Skin epidermis (tissue), 12 donors: ENCODE measurements around the gene IQCK.

ENCODE experiments used
- H3K27ac ChIP-seq, 21 experiments: fragments of 200-600 bp; sonication (generic) in 11 of 21; one replicate each; pipeline ENCODE4 v1.5.0; 2020; ENCODE audit warnings: mild to moderate bottlenecking in 3 of 21, inconsistent platforms in 2 of 21, moderate library complexity in 2 of 21
- H3K4me3 ChIP-seq, 7 experiments: fragments of 200-600 bp; sonication (generic) in 2 of 7; one replicate each; pipeline ENCODE4 v1.5.0; 2020; ENCODE audit warnings: inconsistent platforms in 2 of 7, mild to moderate bottlenecking in 2 of 7, moderate library complexity in 1 of 7

The IQCK gene

DNA sequence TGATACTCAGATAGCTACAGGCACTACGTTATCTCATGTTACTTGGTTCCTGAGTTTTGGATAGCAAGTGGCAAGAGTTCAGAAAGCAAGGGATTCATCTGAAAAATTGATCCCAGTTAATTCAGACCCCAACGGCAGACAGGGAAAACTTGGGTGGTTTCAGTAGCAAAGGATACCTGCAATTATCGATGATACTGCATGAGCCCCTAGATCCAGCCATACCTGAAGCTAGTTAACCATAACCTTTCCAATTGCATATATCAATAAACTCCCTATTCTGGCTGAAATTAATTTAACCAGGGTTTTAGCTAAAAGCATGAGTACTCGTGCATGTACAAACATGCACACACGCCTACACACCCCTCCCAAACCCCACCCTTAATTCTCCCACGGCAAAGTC lies 4.4 kb upstream of the IQCK start:
- Histone ChIP-seq H3K4me3 (no peak overlapping the region), H3K27ac (no peak overlapping the region)

DNA sequence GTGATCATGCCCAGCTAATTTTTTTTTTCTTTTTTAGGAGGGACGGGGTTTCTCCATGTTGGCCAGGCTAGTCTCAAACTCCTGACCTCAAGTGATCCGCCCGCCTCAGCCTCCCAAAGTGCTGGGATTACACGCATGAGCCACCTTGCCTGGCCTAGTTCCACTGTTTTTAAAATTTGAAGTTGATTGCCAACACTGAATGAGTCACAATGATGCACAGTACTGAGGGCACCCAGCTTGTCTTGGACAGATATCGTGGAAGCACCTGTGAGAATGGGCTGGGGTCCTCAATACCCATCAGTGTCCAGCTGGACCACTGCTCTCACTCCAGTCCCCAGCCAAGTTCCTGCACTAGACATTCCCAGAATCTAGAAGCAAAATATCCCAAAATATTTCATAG lies 2.5 kb upstream of the IQCK start:
- Histone ChIP-seq H3K27ac (no peak overlapping the region), H3K4me3 (no peak overlapping the region)

GRCh38 chr16:19716183-19716582 lies 1.9 kb upstream of the IQCK start:
- peak overlapping the region in 5 of 21 experiments; percentile 9 to 63 (median 31) for H3K27ac ChIP-seq
- peak overlapping the region in 1 of 7 experiments; percentile 96 for H3K4me3 ChIP-seq

- Histone ChIP-seq H3K27ac (peak overlapping the region in 11 of 21 experiments; percentile 9 to 90 (median 76)), H3K4me3 (peak overlapping the region; percentile 65 to 96 (median 89))
Observed at GRCh38 chr16:19716728-19717127, 1.3 kb upstream of the IQCK start.

- Histone ChIP-seq H3K27ac (peak overlapping the region in 20 of 21 experiments; percentile 56 to 91 (median 81)), H3K4me3 (peak overlapping the region; percentile 65 to 96 (median 89))
Observed at GRCh38 chr16:19717314-19717713, 757 bp upstream of the IQCK start.

DNA sequence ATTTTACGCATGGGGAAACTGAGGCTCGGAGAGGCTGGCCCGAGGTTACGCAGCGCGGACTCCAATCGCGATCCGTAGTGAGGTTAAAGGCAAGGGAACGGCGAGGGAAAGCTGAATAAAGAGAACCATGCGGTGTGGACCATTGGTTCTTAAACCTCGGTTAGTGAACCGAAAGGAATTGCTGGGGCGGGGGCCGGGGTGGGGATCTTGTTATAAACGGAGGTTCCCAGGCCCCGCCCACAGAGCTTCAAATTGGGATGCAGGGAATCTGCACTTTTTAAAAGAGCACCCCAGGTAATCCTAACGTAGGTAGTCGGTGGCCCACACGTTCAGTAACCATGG lies 524 bp downstream of the IQCK start:
- Histone ChIP-seq H3K27ac (peak overlapping the region in 20 of 21 experiments; percentile 60 to 91 (median 81)), H3K4me3 (peak overlapping the region; percentile 65 to 96 (median 89))

GRCh38 chr16:19722269-19722952 lies 4.3 kb downstream of the IQCK start:
- Histone ChIP-seq H3K27ac (no peak overlapping the region), H3K4me3 (no peak overlapping the region)

GRCh38 chr16:19722981-19723380 lies 4.9 kb downstream of the IQCK start:
- H3K27ac ChIP-seq: no peak overlapping the region
- no peak overlapping the region for H3K4me3 ChIP-seq

DNA sequence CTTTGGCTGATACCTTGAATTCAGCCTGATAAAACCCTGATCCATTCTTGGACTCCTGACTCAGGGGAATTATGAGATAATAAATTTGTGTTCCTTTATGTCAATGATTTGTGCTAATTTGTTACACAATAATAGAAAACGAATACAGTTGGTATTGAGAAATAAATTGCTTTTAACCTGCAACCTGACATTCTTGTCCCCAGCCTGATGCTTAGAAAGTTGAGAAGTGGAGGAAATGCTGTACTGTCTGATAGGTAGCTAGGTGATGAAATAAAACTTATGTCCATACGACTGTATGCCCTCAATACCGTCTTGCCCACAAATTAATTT lies 10.5 kb downstream of the IQCK start:
- no peak overlapping the region for H3K4me3 ChIP-seq
- no peak overlapping the region for H3K27ac ChIP-seq

DNA sequence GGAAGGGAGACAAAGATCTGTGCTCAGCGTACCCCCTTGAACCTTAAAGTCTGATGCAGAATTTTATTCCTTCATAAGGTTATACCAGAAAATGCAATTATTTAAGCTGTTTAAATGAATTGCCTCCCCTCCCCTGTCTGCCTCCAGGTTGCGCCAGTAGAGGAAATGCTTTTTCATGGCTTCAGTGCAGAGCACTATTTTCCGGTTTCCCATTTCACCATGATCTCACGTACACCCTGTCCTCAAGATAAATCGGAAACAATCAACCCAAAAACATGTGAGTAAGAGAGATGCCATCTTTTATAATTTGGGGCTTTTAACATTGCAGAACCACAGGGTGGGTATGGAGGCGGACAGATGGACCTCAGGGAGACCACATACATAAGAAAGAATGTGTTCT lies 15.5 kb downstream of the IQCK start:
- no peak overlapping the region for H3K27ac ChIP-seq

DNA sequence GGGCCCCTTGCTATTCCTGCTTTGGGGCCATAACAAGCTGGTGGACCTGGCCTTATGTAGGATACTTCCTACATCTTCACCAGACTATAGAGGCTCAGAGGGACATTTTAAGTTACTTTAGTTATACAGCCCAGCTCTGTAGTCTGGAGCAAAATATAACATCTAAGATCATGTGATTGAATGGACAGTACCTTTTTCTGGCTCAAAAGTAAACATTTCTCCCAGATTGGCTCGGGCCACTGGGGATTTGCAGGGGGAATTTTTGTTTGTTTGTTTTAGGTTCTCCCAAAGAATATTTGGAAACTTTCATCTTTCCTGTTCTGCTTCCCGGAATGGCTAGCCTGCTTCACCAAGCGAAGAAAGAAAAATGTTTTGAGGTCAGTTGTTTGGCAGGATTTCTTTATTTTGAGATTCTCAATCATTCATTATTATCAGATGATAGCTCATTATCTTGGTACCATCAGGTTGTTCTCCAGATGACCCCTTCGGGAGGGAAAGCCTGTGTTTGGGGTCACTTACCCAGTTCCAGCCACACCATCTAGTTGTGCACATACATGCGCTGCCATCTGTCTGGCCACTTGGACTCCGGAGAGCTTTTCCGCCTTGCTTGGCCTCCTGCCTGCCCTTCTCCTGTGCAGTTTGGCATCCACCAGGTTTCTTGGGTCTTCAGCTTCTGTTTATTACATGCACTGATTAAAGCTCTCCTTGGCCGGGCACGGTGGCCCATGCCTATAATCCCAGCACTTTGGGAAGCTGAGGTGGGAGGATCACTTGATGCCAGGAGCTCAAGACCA lies 17.2 kb downstream of the IQCK start:
- no peak overlapping the region for H3K4me3 ChIP-seq
- no peak overlapping the region for H3K27ac ChIP-seq

More for the DNA sequence above, 15.5 kb downstream of the IQCK start:
- H3K4me3 ChIP-seq: no peak overlapping the region

- Histone ChIP-seq H3K27ac (no peak overlapping the region), H3K4me3 (no peak overlapping the region)
Observed at GRCh38 chr16:19737306-19738038, 19.4 kb downstream of the IQCK start.

GRCh38 chr16:19741354-19741753 lies 23.3 kb downstream of the IQCK start:
- Histone ChIP-seq H3K27ac (no peak overlapping the region), H3K4me3 (no peak overlapping the region)

DNA sequence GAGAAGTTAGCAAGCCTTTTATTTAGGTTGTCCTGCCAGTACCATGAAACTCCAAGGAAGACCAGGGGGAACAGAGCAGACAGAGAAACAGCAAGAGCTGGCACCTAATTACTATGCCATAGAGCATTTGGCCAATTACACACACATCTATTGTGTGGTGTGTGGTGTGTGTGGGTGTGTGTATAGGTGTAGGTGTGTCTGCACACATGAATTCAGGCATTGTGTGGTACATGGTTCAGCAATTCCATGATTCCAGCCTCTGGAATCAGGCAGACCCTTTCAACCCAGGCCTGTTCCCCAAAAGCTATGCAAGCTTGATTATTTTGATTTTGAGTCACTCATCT lies 25.7 kb downstream of the IQCK start:
- no peak overlapping the region for H3K27ac ChIP-seq
- no peak overlapping the region for H3K4me3 ChIP-seq

DNA sequence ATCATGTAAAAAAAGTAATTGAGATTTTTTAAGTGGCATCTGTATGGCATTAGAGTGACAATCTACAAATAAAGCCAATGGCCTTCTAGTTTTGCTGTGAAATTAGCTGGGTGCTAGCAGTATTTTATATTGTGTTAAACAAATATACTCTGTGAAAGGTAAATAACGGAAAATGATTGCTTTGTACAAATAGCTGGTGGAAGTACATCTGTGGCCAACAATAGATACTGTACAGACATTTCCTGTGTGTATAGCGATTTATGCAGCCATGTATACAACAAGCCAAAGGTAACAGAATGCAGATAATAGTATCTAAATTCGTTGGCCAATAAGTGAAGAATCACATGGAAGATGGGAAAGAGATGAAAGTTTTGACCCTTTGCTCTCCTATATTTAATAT lies 26.6 kb downstream of the IQCK start:
- H3K4me3 ChIP-seq: no peak overlapping the region
- no peak overlapping the region for H3K27ac ChIP-seq

DNA sequence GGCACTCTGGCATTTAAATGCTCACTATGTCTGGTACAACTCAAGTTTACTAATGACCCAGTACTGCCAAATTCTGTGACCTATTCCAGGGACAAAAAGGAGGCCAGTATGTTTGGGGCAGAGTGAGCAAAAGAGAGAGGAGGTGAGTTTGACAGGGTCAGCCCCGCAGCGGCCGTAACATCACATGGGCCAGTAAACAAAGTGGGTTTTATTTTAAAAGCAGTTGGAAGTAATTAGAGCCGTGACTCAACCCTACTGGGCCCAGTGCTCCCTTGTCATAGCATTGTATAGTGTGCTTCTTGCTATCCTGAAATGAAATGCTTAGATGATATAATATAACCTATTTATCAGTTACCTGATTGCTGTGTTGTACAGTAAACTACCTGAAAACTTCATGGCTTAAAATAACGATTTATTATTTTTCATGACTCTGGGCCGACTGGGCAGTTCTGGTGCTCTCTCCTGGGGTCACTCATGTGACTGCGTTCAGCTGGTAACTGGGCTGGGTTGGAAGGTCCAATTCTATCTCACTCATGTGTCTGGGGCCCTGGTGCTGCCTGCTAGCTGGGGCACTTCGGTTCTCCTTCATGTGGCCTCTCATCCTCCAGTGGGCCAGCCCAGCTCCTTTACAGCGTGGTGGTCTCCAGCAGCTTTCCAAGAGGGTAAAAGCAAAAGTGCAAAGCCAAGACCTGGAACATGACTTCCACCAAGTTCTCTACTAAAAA lies 27.4 kb downstream of the IQCK start:
- peak overlapping the region in 2 of 21 experiments; percentile 15 to 49 for H3K27ac ChIP-seq

GRCh38 chr16:19746561-19746960 lies 28.5 kb downstream of the IQCK start:
- Histone ChIP-seq H3K4me3 (no peak overlapping the region), H3K27ac (peak overlapping the region in 2 of 21 experiments; percentile 14 to 26)

More for the DNA sequence above, 27.4 kb downstream of the IQCK start:
- H3K4me3 ChIP-seq: no peak overlapping the region

DNA sequence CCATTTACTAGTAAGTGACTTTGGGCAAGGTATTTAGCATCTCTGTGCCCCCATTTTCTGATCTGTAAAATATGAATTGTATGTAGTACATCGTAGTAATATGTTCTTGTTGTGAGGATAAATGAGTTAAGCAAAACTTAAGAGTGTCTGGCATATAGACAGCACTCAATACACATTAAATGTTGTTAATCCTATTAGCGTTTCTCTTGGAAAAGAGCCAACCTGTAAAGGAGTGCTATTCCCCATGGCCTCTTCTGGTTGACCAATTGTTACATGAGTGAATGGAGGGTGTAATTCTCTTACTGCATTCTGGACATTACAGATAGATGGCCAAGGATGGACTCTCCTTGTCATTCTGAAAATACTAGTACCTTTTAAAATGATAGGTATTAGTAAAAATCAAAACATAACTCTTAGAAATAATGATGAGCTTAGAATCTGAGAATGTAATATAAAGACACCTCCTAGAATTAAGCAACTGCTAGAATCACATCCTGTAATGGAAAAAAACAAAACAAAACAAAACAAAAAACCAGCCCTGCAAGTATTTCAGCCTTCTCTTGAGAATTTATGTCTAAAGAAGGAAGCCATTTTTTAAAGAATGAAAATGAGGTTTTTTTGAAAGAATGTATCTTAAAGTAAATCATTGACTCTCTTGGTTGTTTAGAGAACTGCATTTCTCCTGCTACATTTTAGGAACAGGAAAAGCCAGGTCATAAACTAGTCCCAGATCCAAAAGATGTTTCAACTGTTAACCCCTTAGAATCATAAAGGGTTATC lies 30.5 kb downstream of the IQCK start:
- Histone ChIP-seq H3K4me3 (no peak overlapping the region), H3K27ac (no peak overlapping the region)

DNA sequence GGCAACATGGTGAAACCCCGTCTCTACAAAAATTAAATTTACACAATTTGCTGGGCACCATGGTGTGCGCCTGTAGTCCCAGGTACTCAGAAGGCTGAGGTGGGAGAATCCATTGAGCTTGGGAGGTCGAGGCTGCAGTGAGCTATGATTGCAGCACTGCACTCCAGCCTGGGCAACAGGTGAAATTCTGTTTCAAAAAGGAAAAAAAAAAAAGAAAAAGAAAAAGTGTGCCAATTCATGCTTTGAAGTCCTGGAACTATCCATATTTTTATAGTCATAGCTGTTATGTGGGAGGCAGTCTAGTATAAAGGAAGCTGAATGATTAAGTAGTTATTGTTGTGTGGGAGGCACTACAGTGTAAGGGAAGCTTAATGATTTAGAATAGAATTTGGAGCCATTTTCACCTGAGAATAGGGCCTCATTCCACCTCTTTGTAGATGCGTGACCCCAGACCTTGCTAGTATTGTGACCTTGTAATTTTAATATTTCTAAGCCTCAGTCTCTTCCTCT lies 31.6 kb downstream of the IQCK start:
- H3K27ac ChIP-seq: no peak overlapping the region
- no peak overlapping the region for H3K4me3 ChIP-seq
